Fibroblast of upper back skin (primary cell): Measurements from ENCODE around the gene TPO.
"Not testable (repeated sequence)": the region's sequence is repeated elsewhere in the genome, so short reads cannot be mapped to it uniquely, and the experiment has no call there.

Experiments used
- DNase-seq: peaks from one replicate; pipeline ENCODE4 v3.0.0-alpha.2; 2013

Gene TPO

GRCh38 chr2:1406434-1406833, 6.8 kb upstream of the TPO start:
- DNase-seq: no peak

- DNase-seq: no peak
Observed at GRCh38 chr2:1407950-1408675, 5.2 kb upstream of the TPO start.

GRCh38 chr2:1414121-1414520, 858 bp downstream of the TPO start:
- no peak for DNase-seq

GRCh38 chr2:1414901-1415300, 1.6 kb downstream of the TPO start:
- not testable (repeated sequence) for DNase-seq

GRCh38 chr2:1415501-1415900, 2.2 kb downstream of the TPO start:
- no peak for DNase-seq

GRCh38 chr2:1418566-1418965, 5.3 kb downstream of the TPO start:
- DNase-seq: no peak

GRCh38 chr2:1420746-1421480, 7.7 kb downstream of the TPO start:
- no peak for DNase-seq

GRCh38 chr2:1421731-1422130, 8.5 kb downstream of the TPO start:
- DNase-seq: no peak

- DNase-seq: no peak
Observed at GRCh38 chr2:1422131-1422530, 8.9 kb downstream of the TPO start.

GRCh38 chr2:1422716-1423285, 9.5 kb downstream of the TPO start:
- DNase-seq: no peak

- no peak for DNase-seq
Observed at GRCh38 chr2:1427086-1427485, 13.8 kb downstream of the TPO start.

GRCh38 chr2:1429895-1430294, 16.6 kb downstream of the TPO start:
- DNase-seq: no peak

- DNase-seq: no peak
Observed at GRCh38 chr2:1430491-1430890, 17.2 kb downstream of the TPO start.

- no peak for DNase-seq
Observed at GRCh38 chr2:1431886-1432400, 18.7 kb downstream of the TPO start.

- no peak for DNase-seq
Observed at GRCh38 chr2:1432726-1433125, 19.5 kb downstream of the TPO start.

- no peak for DNase-seq
Observed at GRCh38 chr2:1436369-1436768, 23.1 kb downstream of the TPO start.

- no peak for DNase-seq
Observed at GRCh38 chr2:1437101-1437500, 23.8 kb downstream of the TPO start.

GRCh38 chr2:1437537-1437936, 24.3 kb downstream of the TPO start:
- DNase-seq: no peak

GRCh38 chr2:1438972-1439371, 25.7 kb downstream of the TPO start:
- DNase-seq: no peak

GRCh38 chr2:1440581-1440980, 27.3 kb downstream of the TPO start:
- DNase-seq: no peak

GRCh38 chr2:1446301-1446700, 33.0 kb downstream of the TPO start:
- DNase-seq: peak; percentile 13

GRCh38 chr2:1448009-1448408, 34.7 kb downstream of the TPO start:
- DNase-seq: no peak

GRCh38 chr2:1450915-1451314, 37.7 kb downstream of the TPO start:
- DNase-seq: no peak

GRCh38 chr2:1451422-1451821, 38.2 kb downstream of the TPO start:
- DNase-seq: no peak
